AML-193 (cell line): ENCODE data around the gene FNIP2.
"Not testable (repeated sequence)": the region's sequence is repeated elsewhere in the genome, so short reads cannot be mapped to it uniquely, and the experiment has no call there.

Experiments used
- DNase-seq, 2 experiments: peaks; one replicate each; lab custom pipeline; 2025; lab: John Stamatoyannopoulos, UW

FNIP2 gene

DNA sequence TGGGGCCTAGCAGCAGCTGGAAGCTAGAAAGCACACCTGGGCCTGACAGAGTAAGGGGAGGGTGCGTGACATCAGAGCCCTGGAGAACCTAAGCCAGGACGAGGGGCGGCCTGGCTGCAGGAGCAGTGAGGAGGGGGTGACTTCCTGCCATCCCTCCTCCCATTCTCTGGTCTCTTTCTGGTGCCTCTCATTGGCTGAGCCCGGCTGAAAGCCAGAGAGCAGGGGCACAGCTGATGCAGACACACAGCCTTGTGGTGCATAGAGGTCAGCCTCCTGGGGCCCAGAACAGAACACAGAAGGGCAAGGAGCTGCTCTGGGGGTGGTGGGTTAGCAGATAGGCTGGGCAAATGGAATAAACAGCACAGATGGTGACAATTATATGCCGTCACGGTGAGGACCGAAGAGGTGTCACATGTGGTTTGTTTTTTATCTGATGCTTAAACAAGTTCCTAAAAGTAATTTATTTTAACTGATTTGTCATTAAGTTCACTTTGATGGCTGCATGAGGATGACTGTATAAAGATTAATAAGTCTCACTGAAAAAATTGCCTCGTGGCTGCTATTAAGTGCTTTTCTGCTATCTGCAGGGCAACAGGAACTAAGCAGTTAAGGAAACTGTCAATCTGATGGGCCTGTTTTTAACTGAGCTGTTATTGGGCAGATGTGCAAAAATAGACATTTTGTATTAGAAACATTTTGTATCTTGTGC, 102.0 kb downstream of the FNIP2 start:
- DNase-seq: no peak

- DNase-seq: no peak
These were observed 102.5 kb downstream of the FNIP2 start for GRCh38 chr4:158871335-158871724.

GRCh38 chr4:158873795-158874401, 105.1 kb downstream of the FNIP2 start:
- no peak for DNase-seq

DNA sequence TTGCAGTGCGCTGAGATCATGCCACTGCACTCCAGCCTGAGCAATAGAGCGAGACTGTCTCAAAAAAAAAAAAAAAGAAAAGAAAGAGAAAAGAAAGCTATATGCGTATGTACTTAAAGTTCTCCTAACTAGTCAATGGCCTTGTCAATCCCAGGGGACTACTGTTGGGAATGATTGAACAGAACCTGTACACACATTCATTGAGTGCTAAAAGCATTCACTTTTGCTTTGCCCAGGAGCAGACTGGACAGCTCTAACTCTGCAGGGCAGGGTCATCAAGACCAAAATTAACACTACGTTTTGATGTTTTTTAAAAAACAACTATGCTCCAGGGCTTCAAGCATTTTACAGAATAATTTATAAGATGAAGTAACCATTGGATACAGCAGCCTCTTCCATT, 106.2 kb downstream of the FNIP2 start:
- DNase-seq: no peak

DNA sequence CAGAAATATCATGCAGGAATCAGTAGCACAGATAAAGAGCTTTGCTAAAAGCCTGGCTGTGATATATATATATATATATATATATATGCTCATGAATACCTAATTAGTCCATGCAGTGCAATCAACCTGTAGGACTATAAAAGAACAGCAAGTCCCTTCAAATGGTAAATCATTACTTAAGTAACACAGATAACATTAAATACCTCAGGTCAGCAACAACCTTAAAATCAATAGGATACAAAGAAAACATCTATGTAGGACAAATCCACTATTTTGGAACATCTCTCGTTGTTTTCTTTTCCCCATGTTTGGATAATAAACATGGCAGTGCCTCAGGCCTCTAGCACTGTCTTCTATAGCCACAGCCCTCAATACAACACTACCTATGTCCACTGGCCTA, 106.6 kb downstream of the FNIP2 start:
- DNase-seq: no peak

DNA sequence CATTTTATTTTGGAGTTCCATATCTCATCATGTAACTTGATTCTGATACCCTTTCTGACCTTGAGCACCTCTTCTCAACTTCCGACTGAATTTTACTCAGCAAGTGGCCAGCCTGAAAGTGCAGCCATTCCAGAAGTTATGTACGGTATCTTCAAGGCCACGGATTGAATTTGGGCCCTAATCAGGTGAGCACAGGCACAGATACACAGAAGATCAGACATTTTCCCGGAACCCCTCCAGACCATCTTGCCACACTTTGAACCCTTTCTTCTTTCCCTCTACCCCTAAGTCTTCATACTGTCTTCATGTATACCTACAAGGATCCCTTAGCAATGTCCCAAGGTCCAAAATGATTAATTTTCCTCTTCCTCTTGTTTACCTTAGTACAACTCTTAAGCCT, 108.2 kb downstream of the FNIP2 start:
- no peak for DNase-seq

GRCh38 chr4:158882142-158882541, 113.3 kb downstream of the FNIP2 start:
- not testable (repeated sequence) for DNase-seq

DNA sequence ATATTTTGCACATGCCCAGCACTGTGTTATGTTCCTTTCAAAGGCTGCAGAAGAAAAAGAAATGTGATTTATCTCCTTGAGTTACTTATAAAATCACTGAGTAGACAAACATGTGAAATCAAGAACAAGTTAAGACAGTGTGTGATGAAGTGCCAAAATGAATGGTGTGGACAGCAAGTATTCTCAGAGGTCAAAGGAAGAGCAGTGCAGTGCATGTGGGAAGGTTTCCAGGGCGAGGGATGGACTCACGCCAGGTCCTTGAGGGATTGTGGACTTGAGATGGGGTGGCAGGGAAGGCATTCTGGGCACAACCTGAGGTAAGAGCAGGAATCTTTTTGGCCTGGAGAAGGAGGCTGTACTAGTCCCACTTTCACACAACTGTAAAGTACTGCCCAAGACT, 115.5 kb downstream of the FNIP2 start:
- DNase-seq: no peak

DNA sequence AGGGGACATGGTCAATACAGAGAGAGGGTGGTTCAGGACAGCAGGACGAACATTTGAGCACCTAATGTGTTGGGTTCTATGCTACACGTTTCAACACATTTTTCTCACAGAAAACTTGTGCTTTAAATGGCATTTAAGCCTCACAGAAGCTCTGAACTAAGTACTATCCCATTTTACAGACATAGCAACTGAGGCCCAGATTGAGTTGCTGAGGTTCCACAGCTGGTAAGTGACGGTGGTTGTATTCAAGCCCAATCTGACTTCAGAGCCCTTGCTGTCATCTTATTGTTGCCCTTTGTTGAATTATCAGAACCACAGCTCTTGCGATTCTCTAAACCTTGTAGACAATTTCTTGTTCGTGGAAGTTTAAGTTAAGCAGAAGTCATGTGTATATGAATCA, 116.7 kb downstream of the FNIP2 start:
- no peak for DNase-seq

GRCh38 chr4:158890294-158890693, 121.5 kb downstream of the FNIP2 start:
- DNase-seq: no peak

- no peak for DNase-seq
These were observed 122.4 kb downstream of the FNIP2 start for GRCh38 chr4:158891256-158891655.

DNA sequence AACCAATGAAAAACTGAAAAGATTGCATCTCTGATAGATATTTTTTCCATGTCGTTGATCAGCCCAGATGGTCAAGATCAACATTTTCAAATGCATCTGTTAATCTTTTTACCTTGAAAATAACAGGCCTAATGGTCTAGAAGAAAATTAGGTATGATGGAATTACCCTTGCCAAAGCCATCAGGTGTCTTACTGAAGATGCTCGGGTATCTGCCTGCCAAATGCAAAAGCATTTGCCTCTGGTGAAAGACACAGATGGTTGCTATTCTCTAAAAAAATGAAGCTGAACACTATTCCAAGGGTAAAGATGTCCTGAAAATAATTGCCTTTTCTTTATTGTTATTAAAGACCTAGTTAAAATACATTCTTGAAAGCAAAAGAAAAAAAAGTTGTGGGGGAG, 126.0 kb downstream of the FNIP2 start:
- no peak for DNase-seq

DNA sequence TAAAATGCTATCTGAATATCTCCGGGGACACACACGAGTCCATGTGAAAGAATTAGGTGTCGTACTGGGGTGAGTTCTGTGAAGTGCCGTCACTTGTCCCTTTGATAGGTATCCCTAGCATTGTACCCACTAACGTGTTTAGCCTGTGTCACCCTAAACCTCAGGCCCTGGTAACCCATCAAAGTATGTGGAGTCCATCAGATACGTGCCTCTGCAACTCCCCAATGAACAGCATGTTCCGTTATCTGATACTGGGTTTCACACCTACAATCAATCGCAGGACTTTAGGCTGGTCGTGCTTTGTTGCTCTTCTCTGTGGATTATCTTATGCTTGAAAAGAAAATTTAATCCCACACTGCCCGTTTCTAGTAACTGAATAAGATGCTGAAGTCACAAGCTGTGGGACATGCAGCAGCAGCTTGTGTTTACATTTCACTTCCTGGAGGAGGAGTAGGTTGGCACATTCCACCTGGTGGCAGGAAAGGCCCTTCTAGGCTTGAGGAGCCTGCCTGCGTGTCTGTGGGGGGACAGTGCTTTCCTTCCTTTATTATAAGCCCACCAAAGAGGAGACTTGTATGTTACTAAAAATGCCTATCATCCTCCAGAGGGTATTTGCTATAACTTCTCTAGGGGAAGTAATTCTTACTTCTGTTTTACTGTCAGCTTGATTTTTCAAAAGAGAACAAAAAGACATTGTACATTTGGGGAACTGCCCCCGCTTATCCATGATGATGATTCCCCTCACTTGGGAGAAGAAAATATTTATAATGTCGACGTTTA, 127.2 kb downstream of the FNIP2 start:
- no peak for DNase-seq

- DNase-seq: not testable (repeated sequence)
These were observed 127.9 kb downstream of the FNIP2 start for GRCh38 chr4:158896577-158897238.

DNA sequence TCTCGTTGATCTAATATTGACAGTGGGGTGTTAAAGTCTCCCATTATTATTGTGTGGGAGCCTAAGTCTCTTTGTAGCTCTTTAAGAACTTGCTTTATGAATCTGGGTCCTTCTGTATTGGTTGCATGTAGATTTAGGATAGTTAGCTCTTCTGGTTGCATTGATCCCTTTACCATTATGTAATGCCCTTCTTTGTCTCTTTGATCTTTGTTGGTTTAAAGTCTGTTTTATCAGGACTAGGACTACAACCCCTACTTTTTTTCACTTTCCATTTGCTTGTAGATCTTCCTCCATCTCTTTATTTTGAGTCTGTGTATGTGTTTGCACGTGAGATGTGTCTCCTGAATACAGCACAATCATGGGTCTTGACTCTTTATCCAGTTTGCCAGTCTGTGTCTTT, 131.6 kb downstream of the FNIP2 start:
- not testable (repeated sequence) for DNase-seq

- not testable (repeated sequence) for DNase-seq
These were observed 133.7 kb downstream of the FNIP2 start for GRCh38 chr4:158902280-158903078.

DNA sequence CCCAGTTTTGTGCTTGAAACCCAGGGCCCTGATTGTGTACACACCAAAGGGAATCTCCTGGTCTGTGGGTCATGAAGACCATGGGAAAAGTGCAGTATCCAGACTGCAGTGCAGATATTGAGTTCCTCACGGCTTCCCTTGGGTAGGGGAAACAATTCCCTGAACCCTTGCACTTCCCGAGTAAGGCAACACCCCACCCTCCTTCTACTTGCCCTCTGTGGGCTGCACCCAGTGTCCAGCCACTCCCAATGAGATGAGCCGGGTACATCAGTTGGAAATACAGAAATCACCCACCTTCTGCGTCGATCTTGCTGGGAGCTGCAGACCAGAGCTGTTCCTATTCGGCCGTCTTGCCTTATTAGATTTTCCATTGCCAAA, 134.2 kb downstream of the FNIP2 start:
- DNase-seq: no peak

DNA sequence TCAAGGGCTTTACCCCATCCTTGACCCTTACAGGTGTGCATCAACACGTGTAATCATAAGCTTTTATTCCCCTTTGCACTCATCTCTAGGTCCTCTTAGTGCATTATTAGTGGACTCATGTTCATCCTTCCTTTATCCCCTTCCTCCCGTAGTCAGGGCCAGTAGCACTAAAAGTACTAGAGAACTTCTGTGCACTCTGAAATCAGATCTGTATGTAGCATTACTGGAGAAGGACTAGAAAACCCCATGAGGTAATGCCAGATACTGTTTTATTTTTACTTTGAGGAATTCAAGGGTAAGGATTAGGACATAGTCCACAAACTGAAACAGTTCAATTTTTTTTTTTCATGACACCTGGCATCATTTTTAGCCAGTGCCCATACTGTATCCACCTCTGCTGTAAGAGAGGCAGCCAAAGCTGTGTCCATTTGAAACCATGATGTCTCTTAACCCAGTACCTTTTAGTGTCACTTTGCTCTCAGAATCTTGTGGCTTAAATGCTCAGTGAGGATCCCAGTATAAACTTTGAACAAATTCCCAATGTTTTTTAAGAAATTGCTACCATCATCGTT, 134.7 kb downstream of the FNIP2 start:
- no peak for DNase-seq

GRCh38 chr4:158904815-158905214, 136.0 kb downstream of the FNIP2 start:
- no peak for DNase-seq

DNA sequence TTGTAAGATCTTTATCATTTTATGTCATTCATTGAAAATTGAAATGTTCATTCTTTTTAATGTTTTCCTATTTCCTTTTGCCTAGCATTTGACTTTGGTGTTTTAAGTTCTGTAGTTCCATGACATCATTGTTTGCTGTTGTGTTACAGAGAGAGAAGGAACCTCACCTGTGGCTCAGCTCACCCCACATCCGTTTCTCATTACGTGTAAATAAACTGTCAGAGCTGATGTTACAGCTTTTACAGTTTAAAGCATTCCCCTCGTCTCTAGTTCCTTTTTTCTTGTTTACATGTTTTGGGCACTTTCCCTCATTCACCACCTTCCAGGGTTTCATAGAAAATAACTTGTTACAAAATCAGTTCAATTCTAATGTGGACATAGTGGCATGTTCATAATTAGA, 137.2 kb downstream of the FNIP2 start:
- DNase-seq: no peak

DNA sequence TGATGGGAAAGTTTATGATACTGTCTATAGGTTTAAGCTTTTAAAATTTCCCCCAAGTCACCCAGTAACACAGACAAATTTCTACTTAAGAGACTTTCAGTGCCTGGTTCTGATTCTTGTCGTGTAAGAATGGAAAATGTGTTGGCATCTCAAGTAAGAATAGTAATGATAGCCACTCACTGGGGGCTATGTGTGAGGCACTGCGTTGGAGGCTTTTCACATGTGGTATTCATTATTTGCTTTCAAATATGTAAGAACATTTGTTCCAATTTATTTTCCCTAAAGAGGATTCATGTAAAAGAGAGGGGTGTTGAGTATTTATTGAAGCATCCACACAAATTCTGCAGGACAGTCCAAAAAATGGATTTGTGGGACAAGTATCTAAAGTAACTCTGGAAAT, 143.6 kb downstream of the FNIP2 start:
- no peak for DNase-seq

DNA sequence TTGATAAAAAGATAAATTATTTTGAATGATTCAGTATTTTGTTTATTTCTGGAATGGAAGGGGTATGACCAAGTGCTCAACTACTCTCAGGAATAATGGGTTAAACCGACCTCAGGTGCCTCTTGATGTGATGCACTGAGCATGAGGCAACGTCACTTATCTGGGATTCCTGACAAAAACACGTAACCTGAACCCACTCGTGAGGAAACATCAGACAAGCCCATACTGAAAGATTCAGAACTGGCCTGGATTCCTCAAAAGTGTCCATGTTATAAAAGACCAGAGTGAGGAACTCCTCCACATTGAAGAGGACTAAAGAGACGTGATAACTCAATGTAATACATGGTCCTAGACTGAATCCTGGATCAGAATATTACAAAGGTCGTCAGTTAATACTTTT, 144.0 kb downstream of the FNIP2 start:
- no peak for DNase-seq
